DND-41 (cell line): ENCODE measurements around the gene FAAP100.
"Not testable (repeated sequence)": the region's sequence is repeated elsewhere in the genome, so short reads cannot be mapped to it uniquely, and the experiment has no call there.

Experiments
- ATAC-seq: fragments of 200-7000 bp; cut with Tn5 transposase; 3 replicates; pipeline ENCODE4 v1.9.1; 2021; ENCODE audit warnings: low read depth; ENCODE audit not compliant: insufficient read depth
- DNase-seq: peaks from one replicate; pipeline ENCODE4 v3.0.0-alpha.2; 2020
- H2AFZ ChIP-seq: 2 replicates; pipeline ENCODE4 v1.6.0; 2012; ENCODE audit warnings: low read depth, low read length
- H3K27ac ChIP-seq: 2 replicates; pipeline ENCODE4 v1.5.1; 2012; ENCODE audit warnings: low read length, inconsistent platforms
- H3K27me3 ChIP-seq: fragments of 200-600 bp; sonication (generic); 2 replicates; pipeline ENCODE4 v1.6.0; 2012; ENCODE audit warnings: low read length, mild to moderate bottlenecking, inconsistent platforms; ENCODE audit not compliant: insufficient read depth, poor library complexity
- H3K36me3 ChIP-seq: 2 replicates; pipeline ENCODE4 v1.5.1; 2012; ENCODE audit warnings: low read length, inconsistent platforms; ENCODE audit not compliant: insufficient read depth
- H3K4me1 ChIP-seq: 2 replicates; pipeline ENCODE4 v1.5.1; 2012; ENCODE audit warnings: mild to moderate bottlenecking, low read length; ENCODE audit not compliant: insufficient read depth
- H3K4me2 ChIP-seq: 2 replicates; pipeline ENCODE4 v1.6.0; 2012; ENCODE audit warnings: mild to moderate bottlenecking, moderate library complexity, low read length, inconsistent platforms; ENCODE audit not compliant: insufficient read depth
- H3K4me3 ChIP-seq, 2 experiments: fragments of 200-600 bp in 1 of 2; shearing (Covaris generic) in 1 of 2; 2 replicates each; pipeline ENCODE4 v1.5.1; 2012 to 2016; ENCODE audit warnings: inconsistent platforms in 2 of 2, low read length in 2 of 2, mild to moderate bottlenecking in 2 of 2, low read depth in 1 of 2, moderate library complexity in 1 of 2
- H3K79me2 ChIP-seq: 2 replicates; pipeline ENCODE4 v1.6.0; 2012; ENCODE audit warnings: low read length, inconsistent platforms; ENCODE audit not compliant: insufficient read depth
- H3K9ac ChIP-seq: 2 replicates; pipeline ENCODE4 v1.6.0; 2012; ENCODE audit warnings: low read depth, mild to moderate bottlenecking, inconsistent platforms, low read length, moderate library complexity
- H3K9me3 ChIP-seq: 2 replicates; pipeline ENCODE4 v1.5.1; 2012; ENCODE audit warnings: low read length, moderate library complexity, mild to moderate bottlenecking, inconsistent platforms; ENCODE audit not compliant: insufficient read depth, severe bottlenecking
- H4K20me1 ChIP-seq: 2 replicates; pipeline ENCODE4 v1.6.0; 2012; ENCODE audit warnings: low read length; ENCODE audit not compliant: insufficient read depth
- EZH2 ChIP-seq: IDR thresholded peaks from 3 replicates; pipeline ENCODE4 v1.6.1; 2012; ENCODE audit warnings: borderline replicate concordance, low read depth, mild to moderate bottlenecking, moderate library complexity, low read length, inconsistent platforms; ENCODE audit not compliant: severe bottlenecking
- TF ChIP-seq, protein P1 (sequence below): IDR thresholded peaks from 2 replicates; pipeline ENCODE4 v1.5.1; 2012; ENCODE audit warnings: borderline replicate concordance, low read length, moderate library complexity, mild to moderate bottlenecking; ENCODE audit not compliant: poor library complexity, severe bottlenecking; ENCODE audit errors: extremely low read depth

FAAP100 gene

GRCh38 chr17:81586096-81586495 lies 33.9 kb upstream of the FAAP100 start:
- no peak overlapping the region for H3K4me2 ChIP-seq
- peaks cover 4% of the 10 kb centered on the region; the same call in 1 of the 2 replicates for H3K79me2 ChIP-seq
- DNase-seq (no peak), ATAC-seq (no peak)
- no peak overlapping the region for H2AFZ ChIP-seq
- H3K9me3 ChIP-seq, result no peaks in the 10 kb centered on the region
- no peak overlapping the region for H3K9ac ChIP-seq
- TF ChIP-seq, protein P1, sequence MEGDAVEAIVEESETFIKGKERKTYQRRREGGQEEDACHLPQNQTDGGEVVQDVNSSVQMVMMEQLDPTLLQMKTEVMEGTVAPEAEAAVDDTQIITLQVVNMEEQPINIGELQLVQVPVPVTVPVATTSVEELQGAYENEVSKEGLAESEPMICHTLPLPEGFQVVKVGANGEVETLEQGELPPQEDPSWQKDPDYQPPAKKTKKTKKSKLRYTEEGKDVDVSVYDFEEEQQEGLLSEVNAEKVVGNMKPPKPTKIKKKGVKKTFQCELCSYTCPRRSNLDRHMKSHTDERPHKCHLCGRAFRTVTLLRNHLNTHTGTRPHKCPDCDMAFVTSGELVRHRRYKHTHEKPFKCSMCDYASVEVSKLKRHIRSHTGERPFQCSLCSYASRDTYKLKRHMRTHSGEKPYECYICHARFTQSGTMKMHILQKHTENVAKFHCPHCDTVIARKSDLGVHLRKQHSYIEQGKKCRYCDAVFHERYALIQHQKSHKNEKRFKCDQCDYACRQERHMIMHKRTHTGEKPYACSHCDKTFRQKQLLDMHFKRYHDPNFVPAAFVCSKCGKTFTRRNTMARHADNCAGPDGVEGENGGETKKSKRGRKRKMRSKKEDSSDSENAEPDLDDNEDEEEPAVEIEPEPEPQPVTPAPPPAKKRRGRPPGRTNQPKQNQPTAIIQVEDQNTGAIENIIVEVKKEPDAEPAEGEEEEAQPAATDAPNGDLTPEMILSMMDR, result no peak
- no peak for TF ChIP-seq EZH2
- no peak overlapping the region for H3K27ac ChIP-seq
- H4K20me1 ChIP-seq, result peaks cover 6% of the 10 kb centered on the region; the same call in 1 of the 2 replicates
- peaks cover 91% of the 10 kb centered on the region for H3K36me3 ChIP-seq
- H3K4me3 ChIP-seq, result no peak overlapping the region
- H3K27me3 ChIP-seq, result no peaks in the 10 kb centered on the region
- no peaks in the 10 kb centered on the region for H3K4me1 ChIP-seq

- not testable (repeated sequence) for ATAC-seq, H3K27me3 ChIP-seq, H3K4me3 ChIP-seq, DNase-seq, H3K9ac ChIP-seq, H3K4me2 ChIP-seq, H3K4me1 ChIP-seq, H3K27ac ChIP-seq, H3K9me3 ChIP-seq, H2AFZ ChIP-seq, H3K79me2 ChIP-seq
- Histone ChIP-seq H4K20me1 (peaks cover 16% of the 10 kb centered on the region; the same call in 1 of the 2 replicates), H3K36me3 (peaks cover 89% of the 10 kb centered on the region)
These were observed 32.6 kb upstream of the FAAP100 start for GRCh38 chr17:81584771-81585170.

DNA sequence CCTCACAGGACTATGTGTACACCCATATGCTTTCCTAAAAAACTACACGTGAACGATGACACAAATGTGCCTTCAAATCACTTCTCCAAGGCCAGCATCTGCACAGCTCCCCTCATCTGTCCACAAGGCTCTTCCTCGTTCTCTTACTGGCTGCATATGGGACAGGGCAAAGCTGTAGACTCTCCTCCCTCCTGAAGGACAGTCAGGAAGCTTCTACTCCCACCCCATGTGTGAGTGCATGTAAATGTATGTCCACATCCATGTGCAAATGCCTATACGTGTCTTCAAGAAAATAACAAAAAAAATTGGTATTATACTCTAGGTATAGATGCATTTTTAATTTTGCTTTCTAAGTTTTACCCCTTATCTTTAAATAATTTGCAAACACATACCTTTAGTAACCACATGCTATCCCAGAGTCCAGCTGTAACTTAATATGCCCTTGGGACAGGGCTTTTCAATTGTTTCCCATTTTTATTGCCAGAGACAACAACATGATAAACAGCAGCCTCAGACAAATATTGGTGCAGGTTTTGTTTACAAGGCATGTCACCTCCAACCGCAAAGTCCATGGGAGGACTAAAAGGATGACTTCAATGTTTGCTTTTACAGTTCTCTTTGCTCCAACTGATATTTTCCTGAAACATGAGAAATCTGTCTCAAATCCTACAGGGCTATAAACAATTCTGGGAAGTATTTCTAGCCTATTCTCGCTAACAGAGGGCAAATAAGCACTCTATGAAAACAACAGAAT lies 31.6 kb upstream of the FAAP100 start:
- DNase-seq, result no peak
- Histone ChIP-seq H3K36me3 (peaks cover 89% of the 10 kb centered on the region), H3K9me3 (no peaks in the 10 kb centered on the region), H3K4me2 (no peak overlapping the region), H3K79me2 (peaks cover 12% of the 10 kb centered on the region), H3K4me1 (no peaks in the 10 kb centered on the region), H3K27me3 (no peaks in the 10 kb centered on the region), H2AFZ (no peak overlapping the region), H3K27ac (no peak overlapping the region), H3K4me3 (no peak overlapping the region), H4K20me1 (peaks cover 21% of the 10 kb centered on the region), H3K9ac (no peak overlapping the region)
- ATAC-seq, result no peak
- no peak for TF ChIP-seq EZH2

- peaks cover 16% of the 10 kb centered on the region for H3K79me2 ChIP-seq
- no peak overlapping the region for H3K4me2 ChIP-seq
- no peak for DNase-seq
- no peaks in the 10 kb centered on the region for H3K27me3 ChIP-seq
- no peak overlapping the region for H3K27ac ChIP-seq
- H3K36me3 ChIP-seq, result peaks cover 88% of the 10 kb centered on the region
- TF ChIP-seq, protein P1, result no peak
- no peak for TF ChIP-seq EZH2
- H3K4me3 ChIP-seq, result no peak overlapping the region
- no peaks in the 10 kb centered on the region for H3K4me1 ChIP-seq
- H3K9me3 ChIP-seq, result no peaks in the 10 kb centered on the region
- ATAC-seq, result no peak
- H2AFZ ChIP-seq, result no peak overlapping the region
- no peak overlapping the region for H3K9ac ChIP-seq
- peaks cover 23% of the 10 kb centered on the region for H4K20me1 ChIP-seq
These were observed 30.6 kb upstream of the FAAP100 start for GRCh38 chr17:81582749-81583148.
